ENCODE data around the gene AGL. TPM values are rescaled to one million over a fixed set of nuclear protein-coding genes. Genes with fewer than 3 reads are reported as not detected.

AGL gene
- polyA plus RNA-seq, 2 of the 4 experiments (the other 2 are of a cell fraction): 5.5 to 7.4 TPM

DNA sequence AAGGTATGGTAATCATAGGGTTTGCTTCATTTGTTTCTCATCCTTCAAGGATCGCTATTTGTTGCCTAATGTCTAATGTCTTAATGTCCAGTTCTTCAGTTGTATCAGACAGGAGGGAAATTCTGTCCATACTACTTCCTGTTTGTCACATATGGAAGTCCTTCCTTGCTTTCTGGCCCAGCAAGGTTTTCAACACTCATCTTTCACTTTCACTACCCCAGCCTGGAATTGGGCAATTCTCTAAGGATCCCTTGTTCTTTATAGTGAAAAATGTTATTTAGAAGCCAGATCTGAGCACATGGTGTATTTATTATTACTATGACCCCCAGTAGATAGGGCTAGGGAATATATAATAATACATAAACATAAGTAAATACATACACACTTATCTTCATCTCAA, 69.1 kb downstream of the AGL start:
- TF ChIP-seq SREBF2 (IDR thresholded peaks at IDR 0.05) (no peak), BHLHE40 (IDR thresholded peaks at IDR 0.05; ENCODE audit: low read depth, low read length) (no peak), KDM5A (IDR thresholded peaks at IDR 0.05) (no peak), POLR2A (IDR thresholded peaks at IDR 0.05; ENCODE audit: low read length) (no peak), HOXB5 (CRISPR knock-in tag; IDR thresholded peaks at IDR 0.05) (no peak), GATA3 (IDR thresholded peaks at IDR 0.05; ENCODE audit: borderline replicate concordance) (no peak), CHD4 (IDR thresholded peaks at IDR 0.05; ENCODE audit: borderline replicate concordance) (no peak), EHMT2 (IDR thresholded peaks at IDR 0.05; ENCODE audit: low read depth) (no peak), REST (IDR thresholded peaks at IDR 0.05) (no peak), POLR2AphosphoS2 (conservative IDR thresholded peaks at IDR 0.05; ENCODE audit: low read length) (no peak)
- 100% methylated on average over 1 of the region's 1 CpG for WGBS (ENCODE audit: missing lambda C conversion rate)
- no peak overlapping the region for H3K27ac ChIP-seq
- POLR2A ChIA-PET: no interaction called here
- H3K4me1 ChIP-seq: no peaks in the 10 kb centered on the region
- ATAC-seq (no peak), DNase-seq (ENCODE audit: low read depth in 1 of 2, low spot score in 1 of 2) (no peak), FAIRE-seq (no peak)
- no peak overlapping the region for H3K4me3 ChIP-seq
- no peaks in the 10 kb centered on the region for H3K9me3 ChIP-seq
- H3K4me2 ChIP-seq: no peak overlapping the region
- CTCF ChIA-PET: no interaction called here

DNA sequence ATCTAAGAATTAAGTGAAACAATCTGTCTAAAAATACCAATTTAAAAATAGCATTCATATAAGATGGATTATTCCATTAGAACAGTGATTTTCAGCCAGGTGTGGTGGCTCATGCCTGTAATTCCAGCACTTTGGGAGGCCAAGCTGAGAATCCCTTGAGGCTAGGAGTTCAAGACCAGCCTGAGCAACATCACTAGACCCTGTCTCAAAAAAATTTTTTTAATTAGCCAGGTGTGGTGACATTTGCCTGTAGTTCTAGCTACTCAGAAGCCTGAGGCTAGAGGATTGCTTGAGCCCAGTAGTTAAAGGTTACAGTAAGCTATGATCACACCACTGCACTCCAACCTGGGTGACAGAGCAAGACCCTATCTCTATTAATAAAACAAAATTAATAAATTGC, 84.6 kb downstream of the AGL start:
- CTCF ChIA-PET: no interaction called here
- no peak for TF ChIP-seq EHF (CRISPR knock-in tag; IDR thresholded peaks at IDR 0.05)
- no peak for TF ChIP-seq ELK1 (IDR thresholded peaks at IDR 0.05; ENCODE audit: low read depth, low read length)
- TF ChIP-seq CEBPB (IDR thresholded peaks at IDR 0.05): no peak
- TF ChIP-seq, protein P1, sequence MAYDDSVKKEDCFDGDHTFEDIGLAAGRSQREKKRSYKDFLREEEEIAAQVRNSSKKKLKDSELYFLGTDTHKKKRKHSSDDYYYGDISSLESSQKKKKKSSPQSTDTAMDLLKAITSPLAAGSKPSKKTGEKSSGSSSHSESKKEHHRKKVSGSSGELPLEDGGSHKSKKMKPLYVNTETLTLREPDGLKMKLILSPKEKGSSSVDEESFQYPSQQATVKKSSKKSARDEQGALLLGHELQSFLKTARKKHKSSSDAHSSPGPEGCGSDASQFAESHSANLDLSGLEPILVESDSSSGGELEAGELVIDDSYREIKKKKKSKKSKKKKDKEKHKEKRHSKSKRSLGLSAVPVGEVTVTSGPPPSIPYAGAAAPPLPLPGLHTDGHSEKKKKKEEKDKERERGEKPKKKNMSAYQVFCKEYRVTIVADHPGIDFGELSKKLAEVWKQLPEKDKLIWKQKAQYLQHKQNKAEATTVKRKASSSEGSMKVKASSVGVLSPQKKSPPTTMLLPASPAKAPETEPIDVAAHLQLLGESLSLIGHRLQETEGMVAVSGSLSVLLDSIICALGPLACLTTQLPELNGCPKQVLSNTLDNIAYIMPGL (CRISPR knock-in tag; IDR thresholded peaks at IDR 0.05; ENCODE audit: borderline replicate concordance): no peak
- TF ChIP-seq NPAS2 (CRISPR knock-in tag; IDR thresholded peaks at IDR 0.05; ENCODE audit: borderline replicate concordance): no peak
- no peak for TF ChIP-seq CBX2 (IDR thresholded peaks at IDR 0.05; ENCODE audit: borderline replicate concordance, low read depth)
- no peak for TF ChIP-seq HDAC2 (IDR thresholded peaks at IDR 0.05)
- no peak for TF ChIP-seq RFX5 (IDR thresholded peaks at IDR 0.05)
- no peak for TF ChIP-seq JUNB (IDR thresholded peaks at IDR 0.05)
- Histone ChIP-seq H3K9me3 (no peaks in the 10 kb centered on the region), H3K4me2 (no peak overlapping the region), H3K4me3 (no peak overlapping the region), H3K4me1 (no peaks in the 10 kb centered on the region), H3K27ac (no peak overlapping the region)
- ATAC-seq (no peak), DNase-seq (ENCODE audit: low read depth in 1 of 2, low spot score in 1 of 2) (no peak), FAIRE-seq (no peak)
- POLR2A ChIA-PET: no interaction called here

DNA sequence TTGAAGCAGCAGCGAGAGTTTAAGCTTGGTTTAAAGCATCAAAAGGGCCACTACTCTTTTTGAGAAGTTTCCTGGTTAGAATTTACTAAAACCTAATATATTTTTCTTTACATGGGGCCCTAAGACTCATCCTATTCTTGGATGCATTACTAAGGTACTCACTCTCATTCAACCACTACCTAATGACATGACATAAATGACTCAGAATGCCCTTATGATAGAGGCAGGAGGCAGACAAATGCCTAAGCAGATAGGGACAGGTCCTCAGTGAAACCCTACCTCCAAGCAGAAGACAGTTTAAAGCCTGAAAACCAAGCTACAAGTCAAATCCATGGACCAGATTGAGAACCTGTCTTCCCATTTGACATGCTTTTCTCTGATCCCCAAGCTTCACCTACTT, 85.4 kb downstream of the AGL start:
- no peak for TF ChIP-seq MYC (IDR thresholded peaks at IDR 0.05; ENCODE audit: borderline replicate concordance, low read length)
- TF ChIP-seq ESRRA (IDR thresholded peaks at IDR 0.05; ENCODE audit: borderline replicate concordance, low read length): no peak
- TF ChIP-seq RCOR1 (IDR thresholded peaks at IDR 0.05; ENCODE audit: low read depth, low read length): no peak
- TF ChIP-seq CBX2 (IDR thresholded peaks at IDR 0.05; ENCODE audit: borderline replicate concordance, low read depth): no peak
- no peak for TF ChIP-seq POLR2A (IDR thresholded peaks at IDR 0.05; ENCODE audit: low read length)
- no peak for TF ChIP-seq SREBF2 (IDR thresholded peaks at IDR 0.05)
- no peak for TF ChIP-seq CHD2 (IDR thresholded peaks at IDR 0.05; ENCODE audit: low read length, partially characterized antibody)
- TF ChIP-seq ZNF302 (CRISPR knock-in tag; IDR thresholded peaks at IDR 0.05): no peak
- no peak for TF ChIP-seq ZC3H11A (IDR thresholded peaks at IDR 0.05)
- no peak for TF ChIP-seq POLR2AphosphoS2 (conservative IDR thresholded peaks at IDR 0.05; ENCODE audit: low read length)
- CTCF ChIA-PET: interaction anchor here (1.1 kb wide), 1 partner anchor 62 kb away, joined by 3 read pairs; no protein-coding TSS in a partner anchor

More for the DNA sequence above, 85.4 kb downstream of the AGL start:
- no peak overlapping the region for H3K27ac ChIP-seq
- POLR2A ChIA-PET: no interaction called here
- DNase-seq (ENCODE audit: low read depth in 1 of 2, low spot score in 1 of 2): no peak
- no peak overlapping the region for H3K4me3 ChIP-seq
- no peaks in the 10 kb centered on the region for H3K4me1 ChIP-seq
- H3K4me2 ChIP-seq: no peak overlapping the region
- no peak for FAIRE-seq
- no peaks in the 10 kb centered on the region for H3K9me3 ChIP-seq
- ATAC-seq: no peak
- 44% methylated on average over 1 of the region's 1 CpG for WGBS (ENCODE audit: missing lambda C conversion rate)
